ENCODE data around the gene HYCC1.

Gene HYCC1

GRCh38 chr7:23016345-23017253, 2.7 kb upstream of the HYCC1 start:
- H3K27ac ChIP-seq, result no peak overlapping the region
- in situ Hi-C loops (cut with HindIII; ENCODE audit: low pct_ligation_motif_present, low sequenced_read_pairs), result no loop called here

DNA sequence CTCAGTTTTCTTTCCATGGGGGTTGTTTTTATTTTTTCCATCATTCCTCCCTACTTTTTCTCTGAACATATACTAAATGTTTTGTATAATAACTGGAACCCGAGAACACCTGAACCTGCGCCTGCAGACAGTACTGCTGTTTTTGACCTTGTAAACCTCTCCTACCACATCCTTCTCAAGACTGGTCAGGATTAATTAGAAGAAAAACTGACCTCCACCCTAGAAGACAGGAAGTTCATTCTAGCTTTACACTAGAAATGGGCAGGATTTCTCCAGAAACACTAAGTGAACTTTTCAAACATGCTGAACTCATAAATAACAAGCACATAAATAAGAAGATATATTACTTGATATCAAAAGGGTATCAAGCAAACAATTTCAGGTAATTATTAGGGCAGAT, 751 bp upstream of the HYCC1 start:
- no peak overlapping the region for H3K4me3 ChIP-seq (ENCODE audit: low read depth, low read length)
- no peaks in the 10 kb centered on the region for H3K27me3 ChIP-seq (replicated peaks)
- no peak overlapping the region for H3K27ac ChIP-seq
- TF ChIP-seq CTCF (IDR thresholded peaks at IDR 0.05; ENCODE audit: low read depth, low read length, missing control alignments), result no peak
- no peak for DNase-seq
- H3K36me3 ChIP-seq (replicated peaks), result no peaks in the 10 kb centered on the region
- in situ Hi-C loops (cut with HindIII; ENCODE audit: low pct_ligation_motif_present, low sequenced_read_pairs), result no loop called here

More at GRCh38 chr7:23016345-23017253, 2.7 kb upstream of the HYCC1 start:
- DNase-seq, result no peak
- H3K27me3 ChIP-seq (replicated peaks), result no peaks in the 10 kb centered on the region
- TF ChIP-seq CTCF (IDR thresholded peaks at IDR 0.05; ENCODE audit: low read depth, low read length, missing control alignments), result no peak
- H3K36me3 ChIP-seq (replicated peaks), result no peaks in the 10 kb centered on the region
- H3K4me3 ChIP-seq (ENCODE audit: low read depth, low read length), result no peak overlapping the region

- TF ChIP-seq CTCF (IDR thresholded peaks at IDR 0.05; ENCODE audit: low read depth, low read length, missing control alignments), result peak; percentile 31
- Histone ChIP-seq H3K27ac (peak overlapping the region; percentile 12), H3K27me3 (replicated peaks) (no peaks in the 10 kb centered on the region), H3K36me3 (replicated peaks) (no peaks in the 10 kb centered on the region), H3K4me3 (ENCODE audit: low read depth, low read length) (peak overlapping the region; percentile 80)
- peak; percentile 18 for DNase-seq
- in situ Hi-C loops (cut with HindIII; ENCODE audit: low pct_ligation_motif_present, low sequenced_read_pairs), result no loop called here
These were observed 819 bp downstream of the HYCC1 start for GRCh38 chr7:23012908-23013714.

DNA sequence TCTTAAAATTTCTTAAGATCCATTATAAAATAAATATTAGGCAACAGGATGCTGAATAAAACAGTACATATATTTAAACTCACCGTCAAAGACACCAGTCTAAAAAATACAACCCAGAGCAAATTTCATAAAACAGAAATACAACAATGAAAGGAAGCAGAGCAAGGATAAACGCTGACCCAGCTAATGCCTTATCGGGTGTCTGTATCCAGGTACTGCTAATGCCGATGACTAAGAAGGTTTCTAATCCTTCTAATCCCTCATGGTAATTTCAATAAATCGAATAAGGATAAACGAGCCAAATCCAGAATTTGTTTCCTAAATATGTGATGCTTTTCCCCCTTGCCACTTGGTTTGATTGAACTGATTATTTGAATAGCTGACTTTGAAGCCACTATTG, 1.7 kb downstream of the HYCC1 start:
- in situ Hi-C loops (cut with HindIII; ENCODE audit: low pct_ligation_motif_present, low sequenced_read_pairs), result no loop called here
- H3K27ac ChIP-seq, result no peak overlapping the region
- DNase-seq, result no peak
- H3K27me3 ChIP-seq (replicated peaks), result no peaks in the 10 kb centered on the region
- peak overlapping the region; percentile 80 for H3K4me3 ChIP-seq (ENCODE audit: low read depth, low read length)
- no peaks in the 10 kb centered on the region for H3K36me3 ChIP-seq (replicated peaks)
- TF ChIP-seq CTCF (IDR thresholded peaks at IDR 0.05; ENCODE audit: low read depth, low read length, missing control alignments), result no peak

DNA sequence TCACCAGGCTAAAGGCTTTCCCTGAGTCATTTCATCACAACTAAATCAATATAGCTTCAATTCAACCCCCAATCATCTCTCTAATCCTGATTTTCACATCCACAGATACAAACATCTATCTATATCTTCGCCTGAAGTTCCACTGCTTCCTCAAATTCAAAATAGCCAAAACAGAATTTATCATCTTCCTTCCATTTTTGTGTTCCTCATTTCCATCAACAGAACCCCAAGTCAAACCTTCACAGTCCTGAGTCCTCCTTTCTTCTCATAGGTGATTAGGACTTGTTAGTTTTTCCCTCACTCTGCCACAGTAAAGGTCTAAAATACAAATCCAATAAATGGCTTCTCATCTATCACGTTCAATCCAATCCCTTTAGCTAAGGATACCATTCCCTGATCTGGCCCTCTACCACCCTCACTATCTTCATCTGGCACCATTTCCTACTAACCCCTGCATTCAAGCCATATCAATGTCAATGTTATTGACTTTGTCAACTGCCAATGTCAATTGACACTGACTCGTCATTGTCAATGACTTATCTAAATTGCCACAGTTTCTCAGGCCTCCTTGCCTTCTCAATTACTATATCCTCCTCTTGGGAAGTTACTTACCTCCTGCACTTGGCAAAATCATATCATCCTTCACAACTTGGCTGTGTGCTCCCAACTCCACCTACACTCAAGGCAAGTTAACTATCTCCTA, 2.6 kb downstream of the HYCC1 start:
- TF ChIP-seq CTCF (IDR thresholded peaks at IDR 0.05; ENCODE audit: low read depth, low read length, missing control alignments), result no peak
- Histone ChIP-seq H3K36me3 (replicated peaks) (no peaks in the 10 kb centered on the region), H3K4me3 (ENCODE audit: low read depth, low read length) (no peak overlapping the region), H3K27ac (no peak overlapping the region), H3K27me3 (replicated peaks) (no peaks in the 10 kb centered on the region)
- DNase-seq, result no peak
- in situ Hi-C loops (cut with HindIII; ENCODE audit: low pct_ligation_motif_present, low sequenced_read_pairs), result no loop called here

Data from brain microvascular endothelial cell (primary cell).